Activated CD4-positive, alpha-beta T cell treated with anti-CD3 and anti-CD28 coated beads, Interleukin-2, amount 10 ng/mL, durations not matched to agents 24 days and 14 days (primary cell): Measurements from ENCODE around the gene AHSP. TPM values are rescaled to one million over a fixed set of nuclear protein-coding genes. Genes with fewer than 3 reads are reported as not detected.
A peak's percentile ranks its signal among the peaks of the same experiment; 100 is the strongest.
"Not testable (repeated sequence)": the region's sequence is repeated elsewhere in the genome, so short reads cannot be mapped to it uniquely, and the experiment has no call there.

Experiments
- DNase-seq: peaks from one replicate; pipeline ENCODE4 v3.0.0; 2022
- H3K27ac Mint-ChIP-seq: one replicate; pipeline ENCODE4 v1.8.0; 2022; ENCODE audit warnings: mild to moderate bottlenecking, mixed read lengths
- H3K27me3 Mint-ChIP-seq: one replicate; pipeline ENCODE4 v1.8.0; 2022; ENCODE audit warnings: mixed read lengths
- H3K36me3 Mint-ChIP-seq: one replicate; pipeline ENCODE4 v1.8.0; 2022; ENCODE audit warnings: low read depth, mild to moderate bottlenecking, mixed read lengths
- H3K4me1 Mint-ChIP-seq: one replicate; pipeline ENCODE4 v1.8.0; 2021; ENCODE audit warnings: mixed read lengths
- H3K4me3 Mint-ChIP-seq: one replicate; pipeline ENCODE4 v1.8.0; 2022; ENCODE audit warnings: mild to moderate bottlenecking, moderate library complexity, mixed read lengths
- H3K9me3 Mint-ChIP-seq: one replicate; pipeline ENCODE4 v1.8.0; 2021; ENCODE audit warnings: mixed read lengths
- intact Hi-C: fragments of 100-400 bp; cut with micrococcal nuclease; formaldehyde crosslinking; loops from one replicate; pipeline ENCODE4 v1.15.1; 2023
- total RNA-seq: library from RNA; stranded (reverse); gene quantifications from 2 replicates; pipeline ENCODE4 v1.2.3, GENCODE V29; 2022

The AHSP gene
- total RNA-seq, 1 donor from 2014 or later = not detected

GRCh38 chr16:31507929-31508705, 19.6 kb upstream of the AHSP start, which contains the start of gene RUSF1:
Gene RUSF1 (minus strand): TSS chr16:31508391. CDS start chr16:31508373, 18 bp downstream.
- peaks cover 38% of the 10 kb centered on the region for H3K4me1 Mint-ChIP-seq
- peaks cover 15% of the 10 kb centered on the region for H3K36me3 Mint-ChIP-seq
- peak within 1 kb of the TSS; percentile 95 for H3K4me3 Mint-ChIP-seq
- intact Hi-C loops = loop anchor here (1.0 to 5.0 kb wide), 3 partner anchors 49 to 361 kb away; partner anchors contain the start of gene ARMC5
- H3K27ac Mint-ChIP-seq = peak within 1 kb of the TSS; percentile 94
- H3K9me3 Mint-ChIP-seq = peaks cover 5% of the 10 kb centered on the region
- peak; percentile 96 for DNase-seq
- H3K27me3 Mint-ChIP-seq = no peaks in the 10 kb centered on the region

GRCh38 chr16:31508706-31509195, 18.9 kb upstream of the AHSP start:
- peak overlapping the region; percentile 95 for H3K4me3 Mint-ChIP-seq
- intact Hi-C loops = loop anchor here (1.0 to 5.0 kb wide), 3 partner anchors 49 to 360 kb away; partner anchors contain the start of gene ARMC5
- H3K9me3 Mint-ChIP-seq = peaks cover 5% of the 10 kb centered on the region
- peaks cover 15% of the 10 kb centered on the region for H3K36me3 Mint-ChIP-seq
- no peak for DNase-seq
- peak overlapping the region; percentile 94 for H3K27ac Mint-ChIP-seq
- no peaks in the 10 kb centered on the region for H3K27me3 Mint-ChIP-seq
- peaks cover 38% of the 10 kb centered on the region for H3K4me1 Mint-ChIP-seq

DNA sequence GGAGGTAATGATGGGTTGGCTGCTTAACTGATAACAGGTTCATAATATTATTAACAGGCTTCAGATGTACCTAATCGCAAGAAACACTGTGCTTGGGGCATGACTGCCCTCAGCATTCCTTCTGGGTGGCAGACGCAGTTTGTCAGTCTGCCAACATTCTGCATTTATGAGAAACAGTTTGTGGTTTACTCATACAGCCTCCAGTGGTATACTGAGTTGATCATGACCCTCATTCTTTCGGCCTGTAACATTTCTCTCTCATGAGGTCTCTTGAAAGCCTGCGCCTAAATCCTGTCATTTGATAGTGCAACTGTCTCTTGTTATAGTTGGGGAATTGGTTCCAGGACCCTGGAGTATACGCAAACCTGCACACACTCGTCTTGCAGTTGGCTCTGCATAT, 14.6 kb upstream of the AHSP start:
- Mint-ChIP-seq H3K27me3 (peaks cover 4% of the 10 kb centered on the region), H3K4me3 (no peak overlapping the region), H3K27ac (no peak overlapping the region), H3K36me3 (peaks cover 1% of the 10 kb centered on the region), H3K9me3 (peaks cover 11% of the 10 kb centered on the region), H3K4me1 (peaks cover 11% of the 10 kb centered on the region)
- DNase-seq = no peak
- intact Hi-C loops = no loop called here

GRCh38 chr16:31513884-31514283, 13.8 kb upstream of the AHSP start:
- H3K4me3 Mint-ChIP-seq = no peak overlapping the region
- H3K36me3 Mint-ChIP-seq = no peaks in the 10 kb centered on the region
- peaks cover 4% of the 10 kb centered on the region for H3K27me3 Mint-ChIP-seq
- H3K27ac Mint-ChIP-seq = no peak overlapping the region
- peaks cover 7% of the 10 kb centered on the region for H3K4me1 Mint-ChIP-seq
- DNase-seq = no peak
- intact Hi-C loops = no loop called here
- H3K9me3 Mint-ChIP-seq = peaks cover 12% of the 10 kb centered on the region

GRCh38 chr16:31517800-31518402, 9.8 kb upstream of the AHSP start:
- H3K27me3 Mint-ChIP-seq = peaks cover 4% of the 10 kb centered on the region
- H3K4me1 Mint-ChIP-seq = peaks cover 3% of the 10 kb centered on the region
- H3K27ac Mint-ChIP-seq = no peak overlapping the region
- peaks cover 7% of the 10 kb centered on the region for H3K9me3 Mint-ChIP-seq
- no peak for DNase-seq
- intact Hi-C loops = no loop called here
- H3K36me3 Mint-ChIP-seq = no peaks in the 10 kb centered on the region
- no peak overlapping the region for H3K4me3 Mint-ChIP-seq

- peaks cover 3% of the 10 kb centered on the region for H3K4me1 Mint-ChIP-seq
- H3K36me3 Mint-ChIP-seq = no peaks in the 10 kb centered on the region
- H3K4me3 Mint-ChIP-seq = no peak overlapping the region
- intact Hi-C loops = no loop called here
- H3K9me3 Mint-ChIP-seq = peaks cover 6% of the 10 kb centered on the region
- DNase-seq = no peak
- H3K27me3 Mint-ChIP-seq = peaks cover 2% of the 10 kb centered on the region
- no peak overlapping the region for H3K27ac Mint-ChIP-seq
These were observed 7.8 kb upstream of the AHSP start for GRCh38 chr16:31519759-31520431.

DNA sequence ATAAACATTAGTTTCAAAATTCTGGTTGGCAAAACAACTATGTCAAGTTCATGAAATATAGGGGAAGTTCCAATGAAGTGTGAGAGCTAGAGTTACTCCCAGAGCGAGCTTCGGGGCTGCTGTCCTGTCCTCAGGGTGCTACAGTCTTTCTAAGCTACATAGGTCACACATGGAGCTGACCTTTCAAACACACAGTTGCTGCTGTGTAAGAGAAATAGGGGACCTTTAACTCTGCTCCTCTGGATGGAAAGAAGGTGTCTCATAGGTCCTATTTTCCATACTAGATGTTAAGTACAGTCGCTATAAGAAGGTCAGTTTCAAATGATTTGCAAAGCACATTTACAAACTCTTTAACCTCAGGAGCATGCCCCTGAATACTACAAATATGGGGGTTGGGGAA, 6.3 kb upstream of the AHSP start:
- Mint-ChIP-seq H3K36me3 (no peaks in the 10 kb centered on the region), H3K4me1 (peaks cover 3% of the 10 kb centered on the region), H3K27me3 (peaks cover 2% of the 10 kb centered on the region), H3K4me3 (no peak overlapping the region), H3K9me3 (peaks cover 6% of the 10 kb centered on the region), H3K27ac (no peak overlapping the region)
- no peak for DNase-seq
- intact Hi-C loops = no loop called here

GRCh38 chr16:31522071-31522470, 5.6 kb upstream of the AHSP start:
- intact Hi-C loops = no loop called here
- no peaks in the 10 kb centered on the region for H3K27me3 Mint-ChIP-seq
- no peak for DNase-seq
- H3K4me1 Mint-ChIP-seq = peaks cover 3% of the 10 kb centered on the region
- H3K4me3 Mint-ChIP-seq = no peak overlapping the region
- peaks cover 6% of the 10 kb centered on the region for H3K9me3 Mint-ChIP-seq
- no peak overlapping the region for H3K27ac Mint-ChIP-seq
- no peaks in the 10 kb centered on the region for H3K36me3 Mint-ChIP-seq

- H3K27ac Mint-ChIP-seq, H3K9me3 Mint-ChIP-seq, DNase-seq, H3K36me3 Mint-ChIP-seq, H3K4me3 Mint-ChIP-seq, intact Hi-C loops, H3K27me3 Mint-ChIP-seq, H3K4me1 Mint-ChIP-seq: not testable (repeated sequence)
These were observed 3.9 kb upstream of the AHSP start for GRCh38 chr16:31523768-31524167.

- Mint-ChIP-seq H3K36me3 (no peaks in the 10 kb centered on the region), H3K4me1 (peaks cover 2% of the 10 kb centered on the region), H3K4me3 (no peak overlapping the region), H3K27me3 (peaks cover 17% of the 10 kb centered on the region), H3K9me3 (no peaks in the 10 kb centered on the region), H3K27ac (no peak overlapping the region)
- no peak for DNase-seq
- intact Hi-C loops = no loop called here
These were observed 2.6 kb upstream of the AHSP start for GRCh38 chr16:31525113-31525512.

- H3K4me1 Mint-ChIP-seq = peaks cover 2% of the 10 kb centered on the region
- no peaks in the 10 kb centered on the region for H3K9me3 Mint-ChIP-seq
- H3K27me3 Mint-ChIP-seq = peaks cover 22% of the 10 kb centered on the region
- intact Hi-C loops = no loop called here
- H3K36me3 Mint-ChIP-seq = no peaks in the 10 kb centered on the region
- H3K27ac Mint-ChIP-seq = no peak overlapping the region
- no peak overlapping the region for H3K4me3 Mint-ChIP-seq
- no peak for DNase-seq
These were observed 915 bp downstream of the AHSP start for GRCh38 chr16:31528523-31529107.

DNA sequence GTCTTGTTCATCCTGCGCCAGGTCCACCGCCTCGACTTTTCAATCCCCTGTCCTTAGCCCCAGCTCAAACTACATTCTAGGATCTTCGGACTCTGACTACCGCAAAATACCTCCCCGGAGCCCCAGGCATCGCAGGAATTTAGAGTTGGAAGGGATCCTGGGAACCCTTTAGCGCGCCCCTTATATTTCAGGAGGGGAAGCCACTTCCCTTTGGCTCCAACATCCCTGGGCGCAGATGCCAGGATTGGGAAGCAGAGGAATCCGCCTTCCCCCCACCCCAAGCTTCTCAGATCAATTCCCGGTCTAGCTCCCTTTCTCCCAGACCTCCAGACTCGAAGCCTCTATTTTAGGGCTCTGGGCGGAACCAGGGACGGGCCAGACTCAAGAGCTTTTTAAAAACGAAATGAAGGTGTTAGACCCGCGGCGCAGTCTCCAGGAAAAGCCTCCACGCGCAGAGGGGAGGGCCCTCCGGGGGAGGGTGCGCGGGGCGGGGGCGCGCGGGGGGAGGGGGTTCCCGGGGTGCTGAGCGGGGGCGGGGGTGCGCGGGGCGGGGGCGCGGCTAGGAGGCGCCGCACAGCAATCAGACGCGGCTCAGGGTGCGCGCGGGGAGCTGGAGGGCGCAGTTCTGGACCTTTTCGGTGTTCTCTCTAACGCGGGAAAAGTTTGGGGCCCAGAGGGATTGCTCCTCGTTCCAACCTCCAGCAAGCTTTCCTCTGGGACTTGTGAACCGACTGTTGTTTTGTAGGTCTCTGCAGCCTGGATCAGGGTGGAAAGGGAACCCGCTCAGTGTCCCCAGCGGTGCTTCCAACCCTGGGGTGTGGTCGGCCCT, 1.6 kb downstream of the AHSP start:
- Mint-ChIP-seq H3K27ac (no peak overlapping the region), H3K4me1 (peaks cover 2% of the 10 kb centered on the region), H3K9me3 (no peaks in the 10 kb centered on the region), H3K36me3 (no peaks in the 10 kb centered on the region), H3K4me3 (peak overlapping the region; percentile 39), H3K27me3 (peaks cover 22% of the 10 kb centered on the region)
- intact Hi-C loops = no loop called here
- DNase-seq = no peak

GRCh38 chr16:31529937-31530312, 2.2 kb downstream of the AHSP start:
- no peak for DNase-seq
- intact Hi-C loops = no loop called here
- Mint-ChIP-seq H3K36me3 (no peaks in the 10 kb centered on the region), H3K27me3 (peaks cover 22% of the 10 kb centered on the region), H3K4me1 (peaks cover 2% of the 10 kb centered on the region), H3K27ac (no peak overlapping the region), H3K4me3 (no peak overlapping the region), H3K9me3 (no peaks in the 10 kb centered on the region)
